GM03348 (cell line): ENCODE results near the gene AKR1C2.
"Not testable (repeated sequence)": the region's sequence is repeated elsewhere in the genome, so short reads cannot be mapped to it uniquely, and the experiment has no call there.

Experiments
- DNase-seq: peaks from one replicate; pipeline ENCODE4 v3.0.0; 2012; ENCODE audit warnings: low spot score

AKR1C2 gene

DNA sequence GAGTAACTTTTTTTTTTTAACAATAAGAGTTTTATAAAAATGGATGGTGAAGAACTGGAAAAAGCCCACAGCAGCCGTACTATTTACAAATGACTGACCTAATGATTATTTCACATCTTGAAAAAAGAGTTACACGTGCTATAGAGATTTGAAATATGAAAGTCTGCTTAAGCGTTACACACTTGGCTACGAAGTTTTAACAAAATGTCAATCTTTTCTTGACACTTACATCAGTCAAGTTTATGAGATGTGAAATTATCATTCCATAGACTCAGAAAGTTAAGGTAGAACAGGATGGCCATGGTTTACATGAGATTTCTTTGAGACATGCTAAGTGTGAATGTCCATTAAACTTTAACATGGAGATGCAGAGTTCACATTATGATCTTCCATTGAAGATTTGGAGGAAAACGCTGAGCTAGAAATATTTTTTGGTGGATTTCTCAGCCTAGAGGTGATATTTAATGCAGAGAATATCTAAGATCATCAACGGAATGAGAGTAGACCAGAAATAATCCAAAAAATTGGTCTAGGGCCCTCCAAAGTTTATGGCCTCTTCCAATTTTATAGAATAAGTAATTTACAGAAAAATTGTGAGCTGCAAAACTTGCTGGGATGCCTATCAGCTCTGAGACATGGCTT, 15.5 kb downstream of the AKR1C2 start:
- not testable (repeated sequence) for DNase-seq

DNA sequence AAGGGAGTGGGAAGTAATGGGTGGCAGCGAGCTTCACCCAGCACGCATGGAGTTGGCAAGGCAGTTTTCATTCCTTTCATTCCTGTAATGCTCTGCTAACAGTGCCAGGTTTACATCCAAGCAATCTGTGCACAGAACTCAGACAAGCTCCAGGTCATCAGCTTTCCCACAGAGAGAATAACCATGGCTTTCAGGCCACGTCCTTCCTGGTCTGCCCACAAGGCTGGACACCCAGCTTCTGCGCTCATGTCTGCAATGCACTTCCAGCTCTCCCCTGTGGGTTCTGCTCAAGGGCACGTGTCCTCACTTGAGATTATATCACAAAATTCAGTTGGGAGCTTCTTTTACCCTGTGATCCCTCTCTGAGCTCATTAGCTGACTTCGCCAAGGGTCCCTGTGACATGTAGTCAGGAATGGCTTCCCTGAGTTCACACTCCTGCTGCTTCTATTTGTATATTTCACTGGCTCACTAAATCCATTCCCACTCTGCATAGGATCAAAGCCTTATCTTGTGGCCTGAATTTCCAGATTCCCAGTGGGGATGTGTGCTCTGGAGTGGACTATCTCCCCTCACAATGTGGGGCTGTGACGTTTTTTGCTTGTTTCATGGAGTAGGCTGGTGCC, 18.6 kb downstream of the AKR1C2 start:
- peak; percentile 49 for DNase-seq

DNA sequence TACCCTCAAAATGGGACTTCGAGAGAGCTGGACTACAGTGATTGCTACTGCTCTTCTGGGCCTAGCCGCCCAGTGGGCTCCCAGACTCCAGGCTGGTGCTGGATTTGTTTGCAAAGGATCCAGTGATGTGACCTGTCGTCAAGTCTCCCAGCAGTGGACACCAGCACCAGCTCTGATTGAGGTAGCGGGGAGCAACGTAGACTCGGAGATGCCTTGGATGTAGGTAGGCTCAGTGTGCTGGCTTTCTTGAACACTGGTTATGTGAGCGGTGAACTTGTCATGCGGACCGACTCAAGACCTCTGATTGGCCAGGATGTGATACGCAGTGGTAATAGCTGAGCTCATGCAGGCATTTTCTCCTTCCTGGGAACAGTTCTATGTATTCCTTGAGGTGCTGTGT, 19.4 kb downstream of the AKR1C2 start:
- DNase-seq = no peak

DNA sequence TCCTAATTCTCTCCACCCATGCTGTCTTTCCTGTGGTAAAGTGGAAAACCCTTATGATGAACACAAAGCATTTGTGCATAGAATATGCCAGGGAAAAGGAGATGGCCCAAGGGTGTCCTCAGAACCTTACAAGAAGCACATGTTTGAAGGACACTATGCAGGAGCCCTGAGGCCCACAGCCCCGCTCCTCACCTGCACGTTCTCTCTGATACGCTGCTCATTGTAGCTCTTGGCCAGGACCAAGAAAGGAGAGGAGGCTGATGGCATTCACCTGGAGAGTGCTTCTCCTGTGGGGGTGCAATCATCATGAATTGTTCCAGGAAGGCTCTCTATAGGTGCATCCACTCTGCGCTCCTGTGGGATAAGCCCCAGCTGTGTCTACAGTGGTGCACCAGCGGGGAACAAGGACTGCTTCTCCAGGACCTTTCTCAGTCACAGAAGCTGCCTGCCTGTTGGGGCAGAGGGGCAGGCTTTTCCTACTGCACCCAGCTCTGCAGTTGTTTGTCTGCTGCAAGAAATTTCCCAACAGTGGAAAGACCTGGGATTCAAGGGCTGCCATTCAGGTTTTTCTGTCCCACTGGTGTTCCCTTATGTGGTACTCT, 19.9 kb downstream of the AKR1C2 start:
- no peak for DNase-seq

DNA sequence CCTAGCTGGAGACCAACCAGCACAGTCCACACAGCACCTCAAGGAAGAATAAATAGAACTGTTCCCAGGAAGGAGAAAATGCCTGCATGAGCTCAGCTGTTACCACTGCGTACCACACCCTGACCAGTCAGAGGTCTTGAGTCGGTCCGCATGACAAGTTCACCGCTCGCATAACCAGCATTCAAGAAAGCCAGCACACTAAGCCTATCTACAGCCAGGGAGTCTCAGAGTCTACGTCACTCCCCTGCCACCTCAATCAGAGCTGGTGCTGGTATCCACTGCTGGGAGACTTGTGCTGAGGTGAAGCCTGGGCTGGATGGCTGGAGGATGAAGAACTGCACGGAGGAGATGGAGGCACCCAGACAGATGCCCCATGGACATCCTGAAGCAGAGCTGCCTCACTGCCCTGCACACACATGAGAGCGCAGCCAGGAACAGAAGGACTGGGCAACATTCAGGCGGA, 20.9 kb downstream of the AKR1C2 start:
- DNase-seq = no peak

DNA sequence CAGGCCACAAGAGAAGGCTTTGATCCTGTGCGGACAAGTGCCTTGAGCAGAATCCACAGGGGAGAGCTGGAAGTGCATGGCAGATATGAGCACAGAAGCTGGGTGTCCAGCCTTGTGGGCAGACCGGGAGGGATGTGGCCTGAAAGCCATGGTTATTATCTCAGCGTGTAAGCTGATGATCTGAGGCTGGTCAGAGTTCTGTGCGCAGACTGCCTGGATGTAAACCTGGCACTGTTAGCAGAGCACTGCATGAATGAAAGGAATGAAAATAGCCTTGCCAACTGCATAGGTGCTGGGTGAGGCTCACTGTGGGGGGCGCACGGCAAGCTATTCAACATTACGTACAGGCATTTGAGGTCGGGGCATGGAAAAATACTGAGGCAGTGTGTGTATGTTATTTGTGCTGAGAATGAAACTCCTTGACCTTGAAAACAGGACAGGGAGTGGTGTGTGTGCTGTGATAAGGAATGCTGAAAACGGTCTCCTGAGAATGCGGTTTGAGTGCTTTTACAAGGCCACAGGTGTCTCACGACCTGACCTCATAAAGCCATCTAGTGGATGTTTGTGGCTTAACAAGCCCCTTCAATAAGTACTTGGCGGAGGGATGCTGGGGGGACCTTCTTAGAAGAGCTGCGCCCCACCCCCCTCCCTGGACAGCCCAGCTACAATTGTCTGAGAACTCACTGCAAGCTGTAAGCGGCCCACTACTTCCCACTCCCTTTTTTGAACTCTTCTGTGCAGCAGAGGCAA, 21.8 kb downstream of the AKR1C2 start:
- no peak for DNase-seq

DNA sequence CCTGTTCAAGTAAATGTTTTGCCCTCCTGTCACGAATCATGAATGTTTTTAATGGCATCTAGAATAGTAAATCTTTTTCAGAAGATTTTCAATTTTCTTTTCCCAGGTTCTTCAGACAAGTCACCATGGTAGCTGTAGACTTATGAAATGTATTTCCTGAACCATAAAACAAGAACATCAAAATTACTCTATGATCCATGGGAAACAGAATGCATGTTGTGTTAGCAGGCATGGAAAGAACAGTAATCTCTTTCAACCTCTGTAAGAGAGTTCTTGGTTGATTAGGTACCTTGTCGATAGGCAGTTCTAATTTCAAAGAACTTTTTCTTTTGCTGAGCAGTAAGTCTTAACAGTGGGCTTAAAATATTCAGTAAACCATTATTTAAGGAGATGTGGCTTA, 22.9 kb downstream of the AKR1C2 start:
- DNase-seq = no peak

DNA sequence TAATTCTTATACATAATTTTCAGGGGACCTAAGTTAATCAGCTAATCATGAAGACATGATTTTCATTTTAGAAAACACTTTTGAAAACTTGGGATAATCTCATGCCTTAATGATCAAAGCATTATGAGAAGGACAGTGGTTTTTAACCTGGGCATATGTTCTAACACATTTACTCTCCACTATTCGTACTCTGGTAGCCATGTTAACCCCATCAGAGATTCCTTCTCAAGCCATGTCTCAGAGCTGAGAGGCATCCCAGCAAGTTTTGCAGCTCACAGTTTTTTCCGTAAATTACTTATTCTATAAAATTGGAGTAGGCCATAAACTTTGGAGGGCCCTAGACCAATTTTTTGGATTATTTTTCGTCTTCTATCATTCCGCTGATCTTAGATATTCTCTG, 24.8 kb downstream of the AKR1C2 start:
- no peak for DNase-seq

DNA sequence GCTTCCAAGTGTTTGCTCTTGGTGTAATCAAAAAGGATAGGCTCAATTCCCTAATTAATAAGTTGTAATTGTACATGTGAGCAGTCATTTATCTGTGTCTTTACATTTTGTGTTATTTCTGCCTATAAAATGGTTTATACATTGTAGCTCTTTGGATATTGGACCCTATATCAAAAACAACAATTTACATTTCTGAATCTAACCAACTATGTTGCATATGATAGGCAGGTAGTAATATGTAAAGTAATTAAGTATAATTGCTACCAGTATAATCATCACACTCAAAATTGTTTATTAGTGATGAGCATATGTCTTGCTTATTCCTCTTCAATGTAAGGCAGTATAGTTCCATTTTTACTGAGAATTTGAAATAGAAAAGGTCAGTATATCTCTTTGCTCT, 26.6 kb downstream of the AKR1C2 start:
- DNase-seq = no peak

DNA sequence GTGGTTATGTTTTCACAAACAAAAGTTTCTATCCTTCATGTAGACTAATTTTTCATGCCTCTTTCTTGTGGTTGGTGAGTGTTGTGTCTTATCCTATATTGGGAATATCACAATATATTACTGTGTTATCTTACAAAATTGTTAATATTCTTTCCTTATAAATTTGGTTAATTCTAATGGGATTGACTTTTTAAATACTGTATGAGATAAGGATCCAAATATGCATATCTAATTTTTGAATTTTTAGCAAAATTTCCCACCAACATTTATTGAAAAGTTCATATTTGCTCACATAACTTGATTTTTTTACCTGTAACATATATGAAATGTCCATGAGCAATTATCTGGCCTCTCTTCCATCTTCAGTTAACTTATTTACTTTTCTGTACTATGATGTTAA, 29.3 kb downstream of the AKR1C2 start:
- DNase-seq = not testable (repeated sequence)

DNA sequence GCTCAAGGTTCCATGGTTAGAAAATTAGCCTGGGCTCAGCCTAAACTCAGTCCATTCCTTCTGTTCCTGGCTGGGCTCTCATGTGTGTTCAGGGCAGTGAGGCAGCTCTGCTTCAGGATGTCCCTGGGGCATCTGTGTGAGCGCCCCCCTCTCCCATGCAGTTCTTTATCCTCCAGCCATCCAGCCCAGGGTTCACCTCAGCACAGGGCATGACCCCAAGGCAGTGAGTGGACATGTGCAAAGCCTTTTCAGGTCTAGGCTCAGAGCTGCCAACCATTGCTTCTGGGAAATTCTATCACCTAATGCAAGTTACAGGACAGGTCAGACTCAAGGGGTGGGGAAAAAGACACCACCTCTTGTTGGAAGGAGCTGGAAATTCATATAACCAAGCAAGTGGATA, 30.4 kb downstream of the AKR1C2 start:
- not testable (repeated sequence) for DNase-seq

DNA sequence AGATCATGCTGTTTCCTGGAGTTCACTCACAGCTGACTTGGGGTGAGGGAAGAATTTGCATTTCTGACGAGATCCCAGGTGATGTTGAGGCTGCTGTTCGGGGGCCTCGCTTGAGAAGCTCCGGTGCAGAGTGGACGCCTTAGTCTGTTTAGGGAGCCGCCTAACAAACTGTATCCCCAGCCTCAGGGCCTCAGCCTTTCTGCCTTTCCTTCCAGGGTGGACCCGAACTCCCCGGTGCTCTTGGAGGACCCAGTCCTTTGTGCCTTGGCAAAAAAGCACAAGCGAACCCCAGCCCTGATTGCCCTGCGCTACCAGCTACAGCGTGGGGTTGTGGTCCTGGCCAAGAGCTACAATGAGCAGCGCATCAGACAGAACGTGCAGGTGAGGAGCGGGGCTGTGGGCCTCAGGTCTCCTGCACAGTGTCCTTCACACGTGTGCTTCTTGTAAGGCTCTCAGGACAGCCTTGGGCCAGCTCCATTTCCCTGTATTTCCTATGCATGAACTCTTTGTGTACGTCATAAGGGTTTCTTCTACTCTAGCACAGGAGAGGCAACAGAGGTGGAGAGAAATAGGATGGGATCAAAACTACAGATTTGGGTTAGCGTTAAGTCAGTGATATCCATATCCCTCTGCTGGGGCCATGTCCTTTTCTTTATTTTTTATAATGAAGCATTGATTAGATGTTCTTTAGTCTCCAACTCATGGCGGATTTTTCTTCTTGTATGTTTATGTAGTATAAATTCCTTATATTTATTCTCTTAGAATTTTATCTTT, 31.1 kb downstream of the AKR1C2 start:
- not testable (repeated sequence) for DNase-seq

DNA sequence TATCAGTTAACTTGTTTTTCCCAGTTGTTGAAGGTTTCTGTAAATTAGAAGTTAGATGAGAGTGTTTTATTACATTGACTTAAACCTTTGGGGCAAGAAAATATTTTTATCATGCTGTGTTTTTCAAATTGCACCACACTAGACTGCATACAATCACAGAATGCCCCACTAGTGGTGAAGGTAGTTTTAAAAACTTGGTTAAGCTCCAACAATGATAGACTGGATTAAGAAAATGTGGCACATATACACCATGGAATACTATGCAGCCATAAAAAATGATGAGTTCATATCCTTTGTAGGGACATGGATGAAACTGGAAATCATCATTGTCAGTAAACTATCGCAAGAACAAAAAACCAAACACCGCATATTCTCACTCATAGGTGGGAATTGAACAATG, 33.3 kb downstream of the AKR1C2 start:
- not testable (repeated sequence) for DNase-seq

DNA sequence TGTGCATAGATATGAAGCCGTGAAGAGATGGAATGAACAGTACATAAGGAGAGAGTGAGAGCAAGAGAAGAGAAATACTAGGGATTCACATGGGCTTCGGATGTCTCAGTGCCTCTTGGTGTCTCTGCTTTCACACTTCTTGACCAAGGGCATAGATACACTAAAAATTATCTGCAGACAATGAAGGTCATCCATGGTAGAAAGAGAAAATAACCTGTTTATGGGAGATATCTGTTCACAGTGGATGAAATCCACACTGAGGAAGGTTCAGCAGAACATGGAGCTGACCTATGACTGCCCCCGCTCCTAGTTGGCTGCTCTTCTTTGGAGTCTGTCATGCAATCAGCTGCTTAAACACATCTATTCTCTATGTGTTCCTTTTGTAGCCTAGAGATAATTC, 34.4 kb downstream of the AKR1C2 start:
- not testable (repeated sequence) for DNase-seq

DNA sequence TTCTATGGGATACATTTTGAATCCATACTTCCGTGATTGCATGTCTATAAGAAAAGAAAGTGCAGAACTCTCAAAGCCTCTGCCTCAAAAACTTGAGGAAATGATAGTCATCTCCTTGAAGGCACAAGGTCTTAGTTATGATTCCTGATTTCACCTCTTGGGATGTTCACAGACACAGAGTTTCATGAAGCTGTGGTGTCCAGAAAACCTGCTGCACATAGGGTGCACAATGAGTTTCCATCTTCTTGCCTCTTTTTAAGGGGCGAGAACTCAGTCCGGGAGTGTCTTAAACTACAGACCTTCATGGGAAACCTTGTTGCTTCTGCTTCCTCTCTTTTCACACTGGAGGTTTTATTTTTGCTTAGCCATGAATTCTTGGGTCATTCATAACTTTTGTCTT, 36.5 kb downstream of the AKR1C2 start:
- DNase-seq = not testable (repeated sequence)

DNA sequence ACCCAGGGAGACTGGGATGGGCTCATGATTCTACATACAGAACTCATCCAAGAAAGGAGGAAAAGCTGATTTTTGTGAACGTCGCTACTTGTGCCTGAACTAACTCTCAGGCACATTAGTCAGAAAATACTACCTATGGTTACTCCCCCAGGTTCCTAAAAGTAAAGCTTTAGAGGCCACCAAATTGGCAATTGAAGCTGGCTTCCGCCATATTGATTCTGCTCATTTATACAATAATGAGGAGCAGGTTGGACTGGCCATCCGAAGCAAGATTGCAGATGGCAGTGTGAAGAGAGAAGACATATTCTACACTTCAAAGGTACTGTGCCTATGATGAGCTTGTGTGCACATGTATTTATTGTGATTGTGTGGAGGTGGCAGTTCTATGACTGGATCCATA, 37.9 kb downstream of the AKR1C2 start:
- not testable (repeated sequence) for DNase-seq

DNA sequence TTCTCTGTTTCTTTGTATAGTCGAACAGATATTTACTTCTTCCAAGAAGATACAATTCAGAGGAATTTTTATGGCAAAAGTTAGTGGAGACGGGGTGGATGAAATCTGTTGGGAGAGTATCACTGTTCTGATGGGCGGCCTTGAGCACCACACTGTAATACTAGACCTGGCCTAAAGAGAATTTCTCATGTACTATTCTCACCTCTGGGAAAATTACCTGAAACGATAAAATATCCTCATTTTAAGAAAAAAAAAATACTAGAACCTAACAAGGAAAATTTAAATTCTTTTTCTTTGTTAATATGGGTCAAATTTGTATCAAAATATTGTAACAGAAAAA, 39.9 kb downstream of the AKR1C2 start:
- DNase-seq = not testable (repeated sequence)

DNA sequence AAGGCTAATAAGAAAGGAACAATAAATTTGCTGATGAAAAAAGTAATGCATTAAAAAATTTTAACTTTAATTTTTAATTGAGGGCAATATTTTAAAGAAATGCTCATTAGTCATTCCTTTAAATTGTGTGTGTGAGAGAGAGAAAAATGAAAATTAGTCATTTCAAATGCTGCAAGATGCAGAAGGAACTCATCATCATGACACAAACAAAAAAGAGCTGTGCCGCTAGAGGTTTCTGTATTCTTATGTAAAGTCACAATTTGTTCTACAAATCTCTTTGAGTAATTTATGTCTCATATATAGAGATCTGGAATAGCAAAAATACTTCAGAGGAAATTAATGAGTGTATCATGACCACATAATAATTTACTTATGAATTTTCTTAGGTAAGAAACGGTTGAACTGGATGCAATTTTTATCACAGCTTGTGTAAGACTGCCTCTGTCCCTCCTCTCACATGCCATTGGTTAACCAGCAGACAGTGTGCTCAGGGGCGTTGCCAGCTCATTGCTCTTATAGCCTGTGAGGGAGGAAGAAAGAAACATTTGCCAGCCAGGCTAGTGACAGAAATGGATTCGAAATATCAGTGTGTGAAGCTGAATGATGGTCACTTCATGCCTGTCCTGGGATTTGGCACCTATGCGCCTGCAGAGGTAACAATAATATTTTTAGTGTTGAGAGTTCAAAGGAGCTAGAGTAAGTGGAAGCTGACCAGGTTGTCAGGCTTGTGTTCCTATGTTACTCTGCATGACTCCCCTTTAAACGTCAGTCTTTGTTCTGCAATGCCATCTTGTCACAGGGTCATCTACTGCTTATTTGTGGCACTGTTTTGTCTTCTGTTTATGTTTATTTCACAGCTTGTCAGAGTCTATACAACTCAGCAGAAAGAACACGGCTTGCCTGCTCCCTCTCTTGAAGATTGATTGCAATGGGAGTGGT, 40.5 kb downstream of the AKR1C2 start, which contains the start of gene AKR1C1:
Gene AKR1C1, plus strand, starts transcription at position 540 of the 939 bp plus-strand sequence. Its CDS starts 30 bp downstream, at position 570.
- DNase-seq = not testable (repeated sequence)

DNA sequence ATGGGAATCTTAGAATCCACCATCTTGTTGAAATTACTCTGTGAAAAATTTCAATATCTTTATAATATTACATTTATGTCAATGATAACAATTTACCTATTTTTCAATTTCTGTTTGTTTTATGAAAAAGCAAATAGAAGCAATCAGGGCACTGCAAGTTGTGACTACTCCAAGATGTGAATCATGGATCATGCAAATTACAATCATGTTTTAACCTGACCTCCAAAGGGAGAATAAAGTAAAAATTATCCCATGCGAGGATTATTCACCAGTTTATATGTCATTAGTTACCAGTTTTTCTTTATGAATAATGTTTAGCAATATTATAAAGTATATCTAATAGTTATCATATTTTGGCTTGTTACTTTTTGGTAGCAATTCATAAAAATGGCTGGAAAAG, 41.3 kb downstream of the AKR1C2 start:
- not testable (repeated sequence) for DNase-seq

DNA sequence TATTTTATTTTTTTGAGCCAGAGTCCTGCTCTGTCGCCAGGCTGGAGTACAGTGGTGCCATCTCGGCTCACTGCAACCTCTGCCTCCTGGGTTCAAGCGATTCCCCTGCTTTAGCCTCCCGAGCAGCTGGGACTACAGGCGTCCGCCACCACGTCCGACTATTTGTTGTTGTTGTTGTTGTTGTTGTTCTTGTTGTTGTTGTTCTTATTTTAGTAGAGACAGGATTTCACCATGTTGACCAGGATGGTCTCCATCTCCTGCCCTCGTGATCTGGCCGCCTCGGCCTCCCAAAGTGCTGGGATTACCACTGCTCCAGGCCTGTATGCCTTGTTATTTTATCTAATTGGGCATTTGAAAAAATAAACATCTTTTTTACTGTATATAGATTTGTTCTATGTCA, 42.1 kb downstream of the AKR1C2 start:
- not testable (repeated sequence) for DNase-seq
